HUES6 (cell line): Measurements from ENCODE around the gene GGACT.

ENCODE experiments used
- H3K27ac ChIP-seq: 2 replicates; pipeline ENCODE4 v1.7.0; 2013; ENCODE audit warnings: low read depth, mild to moderate bottlenecking, low read length, inconsistent platforms
- H3K27me3 ChIP-seq: 2 replicates; pipeline ENCODE4 v1.6.1; 2013; ENCODE audit warnings: low read length; ENCODE audit not compliant: control insufficient read depth, insufficient read depth
- H3K36me3 ChIP-seq: 2 replicates; pipeline ENCODE4 v1.6.1; 2013; ENCODE audit warnings: low read length; ENCODE audit not compliant: control insufficient read depth, insufficient read depth
- H3K4me1 ChIP-seq: 2 replicates; pipeline ENCODE4 v1.6.1; 2013; ENCODE audit warnings: low read length; ENCODE audit not compliant: control insufficient read depth, insufficient read depth
- H3K4me3 ChIP-seq: 2 replicates; pipeline ENCODE4 v1.5.1; 2013; ENCODE audit warnings: low read depth, low read length
- H3K9ac ChIP-seq: one replicate; pipeline ENCODE4 v1.6.1; 2013; ENCODE audit warnings: mild to moderate bottlenecking, low read length
- H3K9me3 ChIP-seq: 2 replicates; pipeline ENCODE4 v1.6.1; 2013; ENCODE audit warnings: low read depth, low read length; ENCODE audit not compliant: control insufficient read depth, insufficient read depth

Gene GGACT

DNA sequence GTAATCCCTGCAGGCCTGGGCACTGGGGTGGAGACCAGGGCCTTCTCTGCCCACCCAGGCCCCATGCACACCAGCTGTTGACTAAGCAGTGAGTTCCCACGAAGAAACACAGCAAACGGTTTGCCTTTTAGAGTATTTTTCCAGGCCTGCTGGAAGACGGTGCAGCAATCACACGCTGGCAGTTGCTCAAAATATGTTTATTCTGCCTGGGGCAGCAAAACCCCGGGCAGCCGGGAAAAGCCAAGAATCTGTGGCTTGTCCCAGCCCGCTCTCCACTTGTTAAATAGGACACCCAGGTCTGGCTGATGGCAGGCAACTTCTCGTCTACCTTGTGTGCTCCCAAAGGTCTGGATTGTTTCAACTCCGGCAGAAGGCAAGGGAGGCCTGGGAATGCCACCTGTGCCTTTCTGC lies 40.8 kb downstream of the GGACT start:
- Histone ChIP-seq H3K36me3 (no peaks in the 10 kb centered on the region), H3K27ac (no peak overlapping the region), H3K4me3 (no peak overlapping the region)

DNA sequence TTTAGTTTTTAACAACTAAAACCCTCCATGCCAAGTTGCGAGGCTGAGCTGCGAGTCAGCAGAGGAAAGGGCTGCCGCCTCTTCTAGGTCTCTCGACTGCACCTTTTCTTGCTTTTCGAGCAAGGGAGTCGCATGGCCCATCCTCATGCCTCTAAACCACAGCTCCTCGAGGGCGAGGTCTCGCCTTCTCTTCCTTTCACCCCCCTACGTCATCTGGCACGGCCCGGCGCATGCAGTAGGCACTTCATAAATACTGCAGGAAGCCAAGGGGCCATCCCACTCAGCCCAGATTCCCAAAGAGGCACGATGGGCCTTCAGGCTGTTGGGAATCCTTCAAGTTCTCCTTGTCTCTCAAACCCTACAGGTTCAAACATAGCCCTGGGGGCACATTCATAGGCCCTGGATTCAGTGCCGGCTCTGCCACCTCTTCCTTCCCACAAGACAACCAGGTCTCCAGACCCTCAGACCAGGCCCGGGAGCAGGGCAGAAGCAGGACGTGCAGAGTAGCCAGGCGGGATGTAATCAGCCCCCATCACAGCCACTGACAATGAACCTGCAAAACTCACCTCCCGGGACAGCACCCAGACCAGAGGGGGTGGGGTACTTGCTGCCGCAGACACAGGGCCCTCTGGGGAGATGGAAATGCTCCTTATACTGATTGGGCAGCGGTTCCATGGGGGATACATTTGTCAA lies 41.7 kb downstream of the GGACT start:
- Histone ChIP-seq H3K36me3 (no peaks in the 10 kb centered on the region), H3K9me3 (no peaks in the 10 kb centered on the region), H3K4me1 (peaks cover 3% of the 10 kb centered on the region; the same call in 1 of the 2 replicates), H3K27ac (no peak overlapping the region), H3K9ac (no peak overlapping the region), H3K27me3 (no peaks in the 10 kb centered on the region), H3K4me3 (no peak overlapping the region)

More for the DNA sequence above, 40.8 kb downstream of the GGACT start:
- peaks cover 3% of the 10 kb centered on the region; the same call in 1 of the 2 replicates for H3K4me1 ChIP-seq
- H3K9ac ChIP-seq: no peak overlapping the region
- no peaks in the 10 kb centered on the region for H3K9me3 ChIP-seq
- no peaks in the 10 kb centered on the region for H3K27me3 ChIP-seq

DNA sequence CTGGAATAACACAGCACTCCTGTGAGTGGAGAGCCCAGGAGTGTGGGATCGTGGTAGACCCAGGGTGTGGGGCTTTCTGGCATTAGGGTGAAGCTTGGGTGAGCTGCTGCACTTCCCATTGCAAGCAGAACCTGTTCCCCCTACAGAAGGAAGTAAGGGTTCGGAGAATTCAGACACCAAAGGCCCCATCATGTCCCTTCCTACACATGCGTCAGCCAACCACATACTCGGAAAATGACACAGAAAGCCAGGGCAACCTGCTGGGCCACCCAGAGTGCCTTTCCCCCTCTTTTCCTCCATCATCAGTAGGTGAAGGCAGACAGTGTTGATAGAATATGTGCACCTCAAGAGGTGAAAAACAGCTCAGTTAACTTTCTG lies 42.9 kb downstream of the GGACT start:
- no peak overlapping the region for H3K27ac ChIP-seq
- H3K4me1 ChIP-seq: peaks cover 3% of the 10 kb centered on the region; the same call in 1 of the 2 replicates
- H3K36me3 ChIP-seq: no peaks in the 10 kb centered on the region
- no peak overlapping the region for H3K9ac ChIP-seq
- no peaks in the 10 kb centered on the region for H3K27me3 ChIP-seq
- no peaks in the 10 kb centered on the region for H3K9me3 ChIP-seq
- H3K4me3 ChIP-seq: no peak overlapping the region

DNA sequence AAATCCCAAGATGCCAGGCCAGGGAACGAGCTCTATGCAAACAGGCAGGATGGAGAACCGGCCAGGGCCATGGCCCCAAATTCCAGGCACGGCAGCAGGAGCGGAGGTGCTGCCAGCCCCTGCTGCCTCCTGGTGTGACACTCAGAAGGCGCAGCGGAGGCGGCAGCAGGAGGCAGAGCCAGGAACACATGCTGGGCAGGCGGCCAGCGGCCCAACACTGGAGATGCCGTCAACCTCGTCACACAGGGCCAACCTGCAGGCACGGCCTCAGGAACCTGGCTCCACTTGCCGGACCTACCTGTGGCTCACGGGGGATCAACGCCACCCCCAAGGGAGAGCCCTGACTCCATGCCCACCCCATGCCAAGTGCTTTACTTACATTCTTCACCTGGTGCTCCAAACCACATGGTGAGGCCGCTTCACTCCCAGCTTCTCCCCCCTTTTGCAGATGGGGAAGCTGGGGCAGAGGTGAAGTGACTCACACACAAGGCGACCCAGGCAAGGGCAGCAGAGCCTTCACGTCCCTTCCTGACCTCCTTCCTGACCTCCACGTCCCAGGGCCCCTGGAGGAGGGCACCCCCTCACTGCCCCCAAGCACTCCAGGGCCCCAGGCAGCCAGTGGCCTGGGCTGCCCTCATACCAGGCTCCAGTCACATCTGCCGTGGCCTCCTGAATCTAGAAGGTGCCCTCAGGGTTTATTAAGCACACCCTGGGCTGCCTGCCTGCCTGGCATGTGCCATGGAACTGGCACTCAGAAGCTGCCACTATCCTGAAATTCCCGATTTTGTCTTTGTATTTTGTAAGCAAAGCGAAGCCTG lies 43.5 kb downstream of the GGACT start:
- Histone ChIP-seq H3K9ac (no peak overlapping the region), H3K27me3 (no peaks in the 10 kb centered on the region), H3K4me3 (no peak overlapping the region), H3K9me3 (no peaks in the 10 kb centered on the region), H3K4me1 (no peaks in the 10 kb centered on the region; the same call in 1 of the 2 replicates), H3K27ac (no peak overlapping the region), H3K36me3 (no peaks in the 10 kb centered on the region)

DNA sequence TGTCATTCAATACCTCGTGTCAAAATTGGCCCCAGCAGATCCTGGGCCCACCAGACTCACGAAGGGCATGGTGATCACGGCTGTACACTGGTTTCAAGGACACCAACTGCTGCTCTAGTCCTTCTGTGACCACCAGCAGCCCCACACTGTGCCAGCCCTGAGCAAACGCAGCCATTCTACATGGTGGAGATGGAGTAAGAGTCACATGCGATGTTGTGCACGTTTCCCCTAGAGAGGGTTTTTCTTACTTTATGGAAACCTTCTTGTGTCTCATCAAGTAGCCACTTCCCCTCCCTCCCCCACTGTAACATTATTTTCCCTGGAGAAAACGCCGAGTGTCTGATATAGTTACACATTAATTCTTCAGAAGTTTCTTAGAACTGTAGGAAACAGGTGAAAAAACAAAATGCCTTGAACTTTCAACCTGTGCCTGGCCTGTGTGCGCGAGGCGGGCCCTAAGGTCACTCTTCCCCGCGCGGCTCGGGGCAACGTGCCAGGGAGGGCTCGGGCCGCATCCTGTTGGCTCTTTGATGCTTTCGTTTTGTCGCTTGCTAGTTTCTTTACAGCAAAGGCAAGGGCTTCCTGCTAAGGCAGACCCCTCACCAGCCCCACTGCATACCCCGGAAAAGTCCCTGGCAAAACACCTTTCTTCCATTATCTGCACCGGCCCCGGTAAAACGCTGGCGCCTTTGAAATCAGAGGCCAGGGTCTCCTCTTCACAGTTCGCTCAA lies 44.6 kb downstream of the GGACT start:
- no peaks in the 10 kb centered on the region for H3K9me3 ChIP-seq
- no peak overlapping the region for H3K27ac ChIP-seq
- no peak overlapping the region for H3K4me3 ChIP-seq
- no peak overlapping the region for H3K9ac ChIP-seq
- no peaks in the 10 kb centered on the region for H3K36me3 ChIP-seq
- H3K4me1 ChIP-seq: no peaks in the 10 kb centered on the region; the same call in 1 of the 2 replicates
- H3K27me3 ChIP-seq: no peaks in the 10 kb centered on the region

DNA sequence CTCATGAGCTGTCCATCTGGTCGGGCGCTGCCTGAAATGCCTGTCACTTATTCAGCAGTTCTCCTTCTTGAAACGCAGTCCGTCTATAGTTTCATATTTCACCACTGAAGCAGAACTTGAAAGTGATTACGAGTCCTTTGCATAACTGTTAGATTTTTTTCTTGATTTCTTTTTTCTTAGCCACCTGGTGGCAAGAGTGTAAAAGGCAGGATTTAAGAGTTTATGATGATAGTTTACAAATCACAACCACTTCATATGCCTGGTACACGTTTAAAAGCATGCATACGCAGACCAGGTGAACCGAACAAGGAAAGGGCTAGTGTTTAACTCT lies 45.8 kb downstream of the GGACT start:
- Histone ChIP-seq H3K9ac (no peak overlapping the region), H3K4me1 (no peaks in the 10 kb centered on the region; the same call in 1 of the 2 replicates), H3K9me3 (no peaks in the 10 kb centered on the region), H3K4me3 (no peak overlapping the region), H3K27me3 (no peaks in the 10 kb centered on the region), H3K36me3 (no peaks in the 10 kb centered on the region), H3K27ac (no peak overlapping the region)

DNA sequence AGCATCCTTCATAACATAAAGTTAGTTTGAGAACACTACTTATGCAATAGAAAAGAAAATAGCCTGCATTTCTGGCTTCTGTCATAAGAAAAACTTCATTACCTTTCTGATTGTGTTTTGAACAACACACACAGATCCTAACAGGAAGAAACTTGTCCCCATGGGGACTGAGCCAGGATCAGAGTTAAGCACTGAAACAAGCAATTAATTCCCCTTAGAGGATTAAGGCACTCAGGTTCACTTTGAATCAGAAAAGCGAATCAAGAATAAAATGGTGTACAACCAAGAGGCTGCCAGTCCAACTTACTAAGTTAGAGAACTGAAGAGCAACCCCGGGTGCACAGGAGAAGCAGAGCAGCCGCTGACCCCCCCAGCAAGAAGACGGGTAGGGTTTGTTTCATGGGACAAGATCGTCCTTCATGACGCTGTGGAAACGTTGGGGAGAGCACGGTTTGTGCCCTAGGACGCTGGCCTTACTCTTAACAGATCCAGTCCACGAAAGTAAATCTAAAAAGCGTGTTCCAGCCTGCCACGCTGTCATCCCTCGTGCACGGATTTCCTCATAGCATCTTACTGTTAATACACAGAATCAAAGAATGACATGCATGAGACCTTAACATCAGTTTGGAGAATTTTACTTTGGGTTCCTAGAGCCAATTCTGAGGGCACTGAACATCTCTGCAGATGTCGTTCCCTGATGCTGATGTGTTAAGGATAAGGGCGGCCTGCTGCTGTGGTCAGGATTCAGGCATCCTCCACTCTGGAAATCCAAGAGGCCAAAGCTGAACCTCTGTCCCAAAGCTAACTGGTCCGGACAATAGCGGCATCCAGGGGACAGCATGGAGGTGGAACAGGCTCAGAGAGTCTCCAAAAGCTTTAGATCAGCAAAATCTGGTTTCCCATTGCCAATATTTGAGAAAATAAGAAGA lies 46.4 kb downstream of the GGACT start:
- H3K27me3 ChIP-seq: no peaks in the 10 kb centered on the region
- no peak overlapping the region for H3K9ac ChIP-seq
- H3K36me3 ChIP-seq: no peaks in the 10 kb centered on the region
- no peaks in the 10 kb centered on the region for H3K9me3 ChIP-seq
- H3K27ac ChIP-seq: no peak overlapping the region
- H3K4me3 ChIP-seq: no peak overlapping the region
- no peaks in the 10 kb centered on the region; the same call in 1 of the 2 replicates for H3K4me1 ChIP-seq

DNA sequence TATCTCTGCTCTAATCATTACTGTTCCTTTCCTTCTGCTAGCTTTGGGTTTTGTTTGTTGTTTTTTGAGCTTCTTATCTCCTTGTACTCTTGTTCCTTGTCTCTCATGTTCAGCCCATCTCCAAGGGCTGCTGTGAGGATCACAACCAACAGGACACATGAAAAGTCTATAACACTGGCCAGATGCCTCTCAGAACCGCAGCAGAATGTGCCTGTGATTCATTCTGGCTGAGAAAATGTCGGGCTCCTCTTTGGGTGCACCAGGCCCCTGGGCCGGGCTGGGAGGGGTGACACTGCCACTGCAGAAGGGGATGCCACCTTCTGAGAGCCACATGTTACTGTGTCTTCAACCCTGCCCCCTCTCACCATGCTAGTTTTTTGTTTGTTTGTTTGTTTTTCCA lies 48.0 kb downstream of the GGACT start:
- Histone ChIP-seq H3K4me3 (no peak overlapping the region), H3K4me1 (no peaks in the 10 kb centered on the region; the same call in 1 of the 2 replicates), H3K36me3 (no peaks in the 10 kb centered on the region), H3K9ac (no peak overlapping the region), H3K9me3 (no peaks in the 10 kb centered on the region), H3K27ac (no peak overlapping the region), H3K27me3 (no peaks in the 10 kb centered on the region)

DNA sequence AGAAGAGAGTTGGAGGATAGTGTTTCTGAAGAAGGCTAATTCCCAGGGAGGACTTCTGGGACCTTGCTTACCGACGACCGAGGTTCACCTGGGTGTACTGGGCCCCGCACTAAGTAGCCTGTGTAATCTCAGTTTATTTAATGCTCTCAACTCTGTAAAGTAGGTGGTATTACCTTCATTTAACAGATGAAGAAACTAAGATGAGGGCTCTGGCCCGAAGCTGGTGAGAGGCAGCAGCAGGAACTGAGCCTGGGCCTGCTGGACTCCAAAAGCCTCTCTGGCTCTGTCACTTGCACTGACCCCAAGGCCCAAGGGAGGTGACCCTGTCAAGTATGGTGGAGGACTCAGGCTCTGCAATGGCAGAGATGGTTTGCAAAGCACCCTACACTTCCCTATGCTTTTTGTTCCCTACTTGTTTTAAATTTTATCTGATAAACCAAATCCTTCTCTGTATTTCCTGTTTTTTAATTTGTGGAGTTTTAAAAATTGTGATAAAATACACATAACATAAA lies 50.6 kb downstream of the GGACT start:
- Histone ChIP-seq H3K4me3 (no peak overlapping the region), H3K27ac (no peak overlapping the region), H3K4me1 (no peaks in the 10 kb centered on the region; the same call in 1 of the 2 replicates), H3K27me3 (no peaks in the 10 kb centered on the region), H3K9me3 (no peaks in the 10 kb centered on the region), H3K36me3 (no peaks in the 10 kb centered on the region), H3K9ac (no peak overlapping the region)

DNA sequence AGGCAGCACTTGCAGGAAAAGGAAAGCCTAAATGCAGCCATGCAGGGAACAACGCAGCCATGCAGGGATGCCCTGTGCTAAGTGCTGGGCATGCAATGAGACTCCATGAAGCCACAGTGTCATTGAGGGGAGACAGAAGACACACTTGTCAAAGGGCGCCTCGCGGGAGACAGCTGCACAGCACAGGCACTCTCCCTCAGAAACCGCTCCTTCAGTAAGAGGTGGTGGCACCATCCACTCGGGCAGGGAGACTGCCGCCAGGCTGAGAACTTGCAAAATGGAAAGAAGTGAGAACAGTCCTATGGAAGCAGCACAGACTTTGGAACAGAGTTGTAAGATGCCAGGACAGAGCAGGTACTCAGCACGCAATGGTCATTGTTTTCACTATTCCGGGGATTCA lies 51.1 kb downstream of the GGACT start:
- no peak overlapping the region for H3K27ac ChIP-seq
- H3K27me3 ChIP-seq: no peaks in the 10 kb centered on the region
- H3K9ac ChIP-seq: no peak overlapping the region
- no peak overlapping the region for H3K4me3 ChIP-seq
- no peaks in the 10 kb centered on the region for H3K36me3 ChIP-seq
- H3K4me1 ChIP-seq: no peaks in the 10 kb centered on the region; the same call in 1 of the 2 replicates
- H3K9me3 ChIP-seq: no peaks in the 10 kb centered on the region
